Amniotic epithelial cell (primary cell): ENCODE results near the gene PCIF1.
A peak's percentile ranks its signal among the peaks of the same experiment; 100 is the strongest.
"Not testable (repeated sequence)": the region's sequence is repeated elsewhere in the genome, so short reads cannot be mapped to it uniquely, and the experiment has no call there.

Experiments
- DNase-seq: peaks from one replicate; pipeline ENCODE4 v3.0.0-alpha.2; 2010; ENCODE audit warnings: low read depth

PCIF1 gene

DNA sequence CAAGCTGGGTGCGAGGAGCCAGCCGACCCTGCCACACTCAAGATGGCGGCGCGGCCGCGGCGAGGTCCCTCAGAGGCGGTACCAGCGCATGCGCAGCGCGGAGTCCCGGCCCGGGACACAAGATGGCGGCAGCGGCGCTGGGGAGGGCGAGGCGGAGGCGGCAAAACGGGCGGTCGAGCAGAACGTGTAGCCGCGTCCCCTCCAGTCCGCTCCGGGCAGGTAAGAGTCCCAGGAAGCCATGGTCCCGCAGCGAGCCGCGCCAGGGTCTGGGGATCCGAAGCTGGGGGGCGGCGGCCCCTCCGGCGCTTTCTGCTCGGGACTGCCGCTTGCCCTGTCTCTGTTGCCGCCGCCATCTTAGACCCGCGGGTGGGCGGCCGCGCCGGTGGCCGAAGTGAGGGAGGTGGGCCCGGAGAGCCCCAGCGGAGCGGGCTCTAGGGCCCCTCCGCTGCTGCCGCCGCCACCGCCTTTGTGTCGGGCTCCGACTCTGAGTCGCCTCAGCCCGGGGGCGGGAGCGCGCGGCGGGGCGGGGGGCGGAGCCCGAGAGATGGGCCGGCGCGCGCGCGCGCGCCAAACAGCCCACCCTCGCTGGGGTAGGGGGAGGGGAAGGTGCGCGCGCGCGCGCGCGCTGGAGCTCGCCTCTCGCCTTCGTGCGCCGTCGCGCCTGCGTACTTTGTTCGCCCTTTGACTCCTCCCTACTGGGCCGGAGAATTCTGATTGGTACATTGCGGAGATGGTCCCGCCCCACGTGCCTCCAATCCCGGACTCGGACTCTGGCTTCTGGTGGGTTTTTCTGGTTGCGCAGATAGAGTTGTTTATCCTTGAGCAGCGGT is at the start of gene PCIF1:
PCIF1 (plus strand) TSS at position 98 of the 830 bp plus-strand sequence. CDS start 4,317 bp downstream, outside the sequence.
- peak; percentile 99 for DNase-seq

DNA sequence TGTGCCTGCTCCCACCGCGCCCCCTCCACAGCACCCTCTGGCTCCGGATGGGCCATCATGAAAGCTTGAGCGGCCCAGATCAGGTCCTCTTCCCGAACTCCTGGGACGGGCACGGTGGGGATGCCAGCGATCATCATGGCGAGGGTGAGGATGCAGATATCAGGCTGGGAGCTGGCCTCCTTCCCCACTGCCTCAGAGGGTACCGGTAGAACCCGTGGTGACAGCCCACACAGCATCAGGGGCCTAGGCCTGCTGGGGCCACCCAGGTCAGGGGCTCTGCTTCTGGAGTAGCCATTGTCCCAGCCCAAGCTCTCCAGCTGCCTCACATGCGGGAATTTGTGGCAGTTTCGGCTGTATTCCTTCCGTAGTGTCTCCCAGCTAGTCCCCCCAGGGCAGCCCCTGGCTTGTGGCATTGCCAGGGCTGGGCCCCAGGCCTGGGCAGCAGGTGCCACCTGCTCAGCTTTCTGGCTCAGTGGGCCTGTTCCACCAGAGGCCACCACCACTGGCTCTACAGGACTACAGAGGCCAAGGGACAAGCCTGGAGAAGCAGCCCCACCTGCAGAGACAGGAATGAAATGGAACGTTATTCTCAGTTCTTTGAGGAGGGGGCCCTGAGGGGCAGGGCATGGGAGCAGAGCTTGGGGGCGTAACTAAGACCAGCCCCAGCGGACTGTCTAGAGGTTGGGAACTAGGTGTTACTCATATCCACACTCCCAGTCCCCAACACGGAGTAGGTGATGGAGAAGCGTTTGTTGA is 47.7 kb upstream of the PCIF1 start:
- DNase-seq, result no peak

- no peak for DNase-seq
Observed at GRCh38 chr20:45887346-45887715, 47.2 kb upstream of the PCIF1 start, which contains the start of gene SPATA25. Gene SPATA25, minus strand, starts transcription at chr20:45887622. Its CDS starts 32 bp downstream, at chr20:45887590.

- no peak for DNase-seq
Observed at GRCh38 chr20:45888681-45889080, 45.8 kb upstream of the PCIF1 start.

- DNase-seq, result peak; percentile 79
Observed at GRCh38 chr20:45890077-45890984, 44.2 kb upstream of the PCIF1 start.

DNA sequence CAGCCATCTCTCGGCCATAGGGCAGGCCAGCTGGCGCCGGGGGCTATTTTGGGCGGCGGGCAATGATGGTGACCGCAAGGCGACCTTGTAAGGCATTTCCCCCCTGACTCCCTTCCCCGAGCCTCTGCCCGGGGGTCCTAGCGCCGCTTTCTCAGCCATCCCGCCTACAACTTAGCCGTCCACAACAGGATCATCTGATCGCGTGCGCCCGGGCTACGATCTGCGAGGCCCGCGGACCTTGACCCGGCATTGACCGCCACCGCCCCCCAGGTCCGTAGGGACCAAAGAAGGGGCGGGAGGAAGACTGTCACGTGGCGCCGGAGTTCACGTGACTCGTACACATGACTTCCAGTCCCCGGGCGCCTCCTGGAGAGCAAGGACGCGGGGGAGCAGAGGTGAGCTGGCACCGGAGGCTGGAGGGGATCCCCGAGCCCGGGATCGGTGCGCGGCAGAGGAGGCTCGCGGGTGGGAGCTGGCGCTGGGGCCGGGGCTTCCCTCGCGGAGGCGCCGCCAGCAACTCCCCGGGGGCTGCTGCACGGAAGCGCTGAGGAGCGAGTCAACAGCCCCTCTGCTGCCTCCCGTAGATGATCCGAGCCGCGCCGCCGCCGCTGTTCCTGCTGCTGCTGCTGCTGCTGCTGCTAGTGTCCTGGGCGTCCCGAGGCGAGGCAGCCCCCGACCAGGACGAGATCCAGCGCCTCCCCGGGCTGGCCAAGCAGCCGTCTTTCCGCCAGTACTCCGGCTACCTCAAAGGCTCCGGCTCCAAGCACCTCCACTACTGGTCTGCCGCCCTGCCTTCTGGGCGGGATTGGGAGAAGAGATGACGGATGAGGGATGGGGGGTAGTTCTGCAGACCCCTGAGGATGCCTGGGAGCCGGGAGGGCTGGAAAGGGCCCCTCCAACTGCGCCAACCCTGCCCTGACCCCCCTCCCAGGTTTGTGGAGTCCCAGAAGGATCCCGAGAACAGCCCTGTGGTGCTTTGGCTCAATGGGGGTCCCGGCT is 43.2 kb upstream of the PCIF1 start, which contains the start of the genes CTSA and NEURL2:
CTSA (plus strand) TSS at position 351 of the 999 bp plus-strand sequence; CDS start at position 585, 234 bp downstream.
NEURL2 (minus strand) TSS at position 224 of the 999 bp plus-strand sequence; CDS start at position 7, 217 bp downstream.
- DNase-seq, result peak; percentile 89

GRCh38 chr20:45892049-45892825 is 42.2 kb upstream of the PCIF1 start:
- DNase-seq, result no peak

DNA sequence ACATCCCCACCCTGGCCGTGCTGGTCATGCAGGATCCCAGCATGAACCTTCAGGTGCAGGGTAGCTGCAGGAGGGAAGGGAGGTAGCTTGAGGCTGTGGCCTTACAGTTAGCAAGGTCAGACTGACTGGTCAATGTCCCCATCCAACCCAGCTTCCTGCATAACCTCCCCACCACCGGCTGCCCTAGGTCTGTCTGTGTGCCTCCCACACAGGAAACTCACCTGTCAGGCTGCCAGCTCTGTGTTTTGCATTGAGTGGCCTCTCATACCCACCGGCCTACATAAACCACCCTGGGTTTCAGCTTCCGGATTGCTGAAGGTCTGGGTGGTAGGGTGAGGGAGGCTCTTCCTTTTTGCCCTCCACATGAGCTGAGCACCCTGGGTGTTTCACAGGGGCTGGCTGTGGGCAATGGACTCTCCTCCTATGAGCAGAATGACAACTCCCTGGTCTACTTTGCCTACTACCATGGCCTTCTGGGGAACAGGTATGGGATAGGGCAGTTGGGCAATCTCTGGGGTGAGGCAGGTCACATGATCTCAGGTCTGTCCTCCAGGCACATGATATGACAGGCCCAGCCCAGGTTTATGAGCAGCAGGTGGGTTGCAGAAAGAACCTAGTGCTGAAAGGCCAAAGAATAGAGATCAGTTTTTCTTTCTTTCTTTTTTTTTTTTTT is 41.5 kb upstream of the PCIF1 start:
- no peak for DNase-seq

DNA sequence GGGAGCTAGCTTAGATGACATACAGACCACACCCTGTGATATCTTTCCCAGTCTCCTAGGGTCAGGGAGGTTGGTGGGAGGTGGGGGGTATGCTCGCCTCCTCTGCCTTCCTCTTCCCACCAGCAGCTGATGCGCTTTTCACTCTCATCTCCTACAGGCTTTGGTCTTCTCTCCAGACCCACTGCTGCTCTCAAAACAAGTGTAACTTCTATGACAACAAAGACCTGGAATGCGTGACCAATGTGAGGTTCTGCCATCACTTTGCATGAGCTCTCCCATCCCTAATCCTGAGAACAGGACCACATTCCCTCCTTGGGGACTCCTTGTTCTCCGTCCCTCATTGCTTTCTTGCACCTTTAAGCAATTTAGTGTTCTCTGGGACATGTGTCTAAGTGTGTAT is 40.7 kb upstream of the PCIF1 start:
- no peak for DNase-seq

DNA sequence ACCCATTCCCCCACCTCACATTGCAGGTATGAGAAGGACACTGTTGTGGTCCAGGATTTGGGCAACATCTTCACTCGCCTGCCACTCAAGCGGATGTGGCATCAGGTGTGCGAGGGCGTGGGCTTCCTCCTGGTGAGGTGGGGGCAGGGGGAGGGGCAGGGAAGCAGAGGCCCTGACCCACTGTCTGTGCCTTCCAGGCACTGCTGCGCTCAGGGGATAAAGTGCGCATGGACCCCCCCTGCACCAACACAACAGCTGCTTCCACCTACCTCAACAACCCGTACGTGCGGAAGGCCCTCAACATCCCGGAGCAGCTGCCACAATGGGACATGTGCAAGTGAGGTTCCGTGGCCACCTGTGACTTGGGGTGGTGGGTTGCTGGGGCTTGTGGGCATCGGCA is 39.7 kb upstream of the PCIF1 start:
- DNase-seq, result no peak

DNA sequence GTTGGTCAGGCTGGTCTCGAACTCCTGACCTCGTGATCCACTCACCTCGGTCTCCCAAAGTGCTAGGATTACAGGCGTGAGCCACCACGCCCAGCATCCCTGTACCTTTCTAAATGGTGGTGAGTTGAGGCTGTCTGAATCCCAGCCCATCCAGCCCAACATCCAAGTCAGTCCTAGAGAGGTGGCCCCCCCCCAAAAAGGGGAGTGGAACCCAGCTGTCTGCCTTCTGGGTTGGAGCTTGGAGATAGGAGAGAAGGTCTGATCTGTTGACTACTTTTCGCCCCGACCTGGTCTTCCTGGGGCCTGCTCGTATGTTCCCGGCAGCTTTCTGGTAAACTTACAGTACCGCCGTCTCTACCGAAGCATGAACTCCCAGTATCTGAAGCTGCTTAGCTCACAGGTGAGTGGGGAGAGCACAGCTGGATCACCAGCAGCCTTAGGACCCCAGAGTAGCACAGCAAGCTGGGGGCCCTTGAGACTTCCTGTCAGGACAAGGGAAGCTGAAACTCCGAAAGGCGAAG is 37.8 kb upstream of the PCIF1 start:
- DNase-seq, result no peak

DNA sequence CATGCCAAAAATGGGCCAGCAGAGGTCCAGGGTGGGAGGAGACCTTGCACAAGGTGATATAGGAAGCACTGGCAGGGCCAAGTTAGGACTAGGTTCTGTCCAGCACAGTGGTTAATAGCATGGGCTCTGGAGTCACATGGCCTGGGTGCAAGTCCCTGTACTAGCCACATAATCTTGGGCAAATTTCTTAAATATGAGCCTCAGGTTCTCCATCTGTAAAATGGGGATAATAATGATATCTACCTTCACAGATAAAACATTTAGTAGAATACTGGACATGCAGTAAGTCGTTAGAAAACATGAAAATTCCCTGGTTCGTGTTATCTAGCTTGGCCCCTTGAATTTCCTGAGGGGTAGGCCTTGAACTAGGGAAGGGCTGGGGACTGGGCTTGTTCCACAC is 37.2 kb upstream of the PCIF1 start:
- no peak for DNase-seq

DNA sequence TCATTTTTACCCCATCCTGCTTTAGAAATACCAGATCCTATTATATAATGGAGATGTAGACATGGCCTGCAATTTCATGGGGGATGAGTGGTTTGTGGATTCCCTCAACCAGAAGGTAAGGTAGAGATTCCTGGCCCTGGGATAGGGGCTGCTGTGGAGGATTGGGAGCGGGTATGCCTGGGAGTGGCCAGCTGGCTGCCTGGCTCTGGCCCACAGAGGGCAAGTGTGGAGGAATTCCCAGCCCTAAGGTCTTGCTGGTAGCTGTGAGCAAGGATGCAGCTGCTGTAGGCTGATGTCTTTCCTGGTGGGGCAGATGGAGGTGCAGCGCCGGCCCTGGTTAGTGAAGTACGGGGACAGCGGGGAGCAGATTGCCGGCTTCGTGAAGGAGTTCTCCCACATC is 36.8 kb upstream of the PCIF1 start:
- DNase-seq, result no peak

GRCh38 chr20:45898285-45898684 is 36.2 kb upstream of the PCIF1 start:
- no peak for DNase-seq

- no peak for DNase-seq
Observed at GRCh38 chr20:45899046-45899835, 35.2 kb upstream of the PCIF1 start.

DNA sequence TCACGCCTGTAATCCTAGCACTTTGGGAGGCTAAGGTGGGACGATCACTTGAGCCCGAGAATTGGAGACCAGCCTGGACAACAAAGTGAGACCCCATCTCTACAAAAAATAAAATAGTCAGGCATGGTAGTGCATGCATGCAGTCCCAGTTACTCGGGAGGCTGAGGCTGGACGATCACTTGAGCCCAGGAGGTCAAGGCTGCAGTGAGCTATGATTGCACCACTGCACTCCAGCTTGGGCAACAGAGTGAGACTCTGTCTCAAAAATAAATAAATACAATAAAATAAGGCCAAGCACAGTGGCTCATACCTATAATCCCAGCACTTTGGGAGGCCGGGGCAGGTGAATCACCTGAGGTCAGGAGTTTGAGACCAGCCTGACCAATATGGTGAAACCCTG is 33.2 kb upstream of the PCIF1 start:
- DNase-seq, result not testable (repeated sequence)

DNA sequence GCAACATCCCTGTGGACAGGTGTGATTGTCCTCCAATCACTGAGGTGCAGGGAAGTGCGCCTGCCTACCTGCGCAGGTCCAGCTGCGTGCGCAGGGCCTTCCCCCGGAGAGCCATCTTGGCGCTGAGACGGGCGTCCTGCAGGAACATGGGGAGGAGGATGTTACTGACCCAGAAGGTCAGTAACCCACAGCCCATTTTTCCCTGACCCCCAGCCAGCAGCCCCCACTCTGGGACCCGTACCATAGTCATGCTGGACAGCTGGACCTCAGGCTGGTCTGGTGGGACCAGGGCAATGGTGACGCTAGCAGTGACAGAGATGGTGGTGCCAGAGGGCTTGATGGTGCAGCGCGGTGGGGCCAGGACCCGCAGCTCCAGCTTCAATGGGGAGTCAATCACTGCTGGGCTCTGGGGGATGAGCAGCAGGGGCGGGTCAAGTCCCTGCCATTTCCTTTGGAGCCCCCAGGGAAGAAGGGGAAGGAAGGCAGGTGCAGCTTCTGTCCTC is 32.2 kb upstream of the PCIF1 start:
- DNase-seq, result no peak
